Measurements from ENCODE around the gene C17orf50. TPM values are rescaled to one million over a fixed set of nuclear protein-coding genes. Genes with fewer than 3 reads are reported as not detected.

Gene C17orf50
- total RNA-seq, 1 experiment from 2014 or later = not detected

- no peak for DNase-seq
- Histone ChIP-seq H3K79me2 (ENCODE audit: low read depth) (no peaks in the 10 kb centered on the region), H3K27ac (no peak overlapping the region), H3K4me3 (no peak overlapping the region), H3K4me1 (replicated peaks; ENCODE audit: insufficient read depth) (peaks cover under 1% of the 10 kb centered on the region), H3K36me3 (ENCODE audit: low read depth) (no peaks in the 10 kb centered on the region), H3K27me3 (ENCODE audit: insufficient read depth, low read depth) (0 out of 2 replicates have a peak, but pooled peaks cover 6% of the 10 kb centered on the region), H3K4me2 (no peak overlapping the region), H3K9me3 (ENCODE audit: insufficient read depth, low read depth) (no peaks in the 10 kb centered on the region), H3K9me2 (ENCODE audit: insufficient read depth) (no peaks in the 10 kb centered on the region), H3F3A (ENCODE audit: insufficient read depth, low read depth) (no peaks in the 10 kb centered on the region), H4K20me1 (ENCODE audit: insufficient read depth) (no peaks in the 10 kb centered on the region; the same call in 1 of the 2 replicates), H2AFZ (no peak overlapping the region)
- CTCF ChIA-PET = interaction anchor here (0.6 kb wide), 1 partner anchor 176 kb away, joined by 4 read pairs; no protein-coding TSS in a partner anchor
- no peak for TF ChIP-seq EZH2 (IDR thresholded peaks at IDR 0.05; ENCODE audit: low read depth)
- TF ChIP-seq CTCF (conservative IDR thresholded peaks at IDR 0.05) = no peak
- BruUV-seq (replicated peaks) = no TSS peak
- intact Hi-C loops (cut with micrococcal nuclease; ENCODE audit: unreplicated experiment) = no loop called here
- POLR2A ChIA-PET (ENCODE audit: unreplicated experiment) = interaction anchor here (0.6 kb wide), 2 partner anchors 63 to 803 kb away, joined by 4 to 5 read pairs; no protein-coding TSS in a partner anchor
Observed at GRCh38 chr17:35731917-35732805, 28.5 kb upstream of the C17orf50 start.

GRCh38 chr17:35732806-35733136 lies 27.9 kb upstream of the C17orf50 start:
- H4K20me1 ChIP-seq (ENCODE audit: insufficient read depth) = no peaks in the 10 kb centered on the region; the same call in 1 of the 2 replicates
- H2AFZ ChIP-seq = no peak overlapping the region
- H3K9me2 ChIP-seq (ENCODE audit: insufficient read depth) = no peaks in the 10 kb centered on the region
- TF ChIP-seq EZH2 (IDR thresholded peaks at IDR 0.05; ENCODE audit: low read depth) = no peak
- TF ChIP-seq CTCF (conservative IDR thresholded peaks at IDR 0.05) = no peak
- POLR2A ChIA-PET (ENCODE audit: unreplicated experiment) = no interaction called here
- H3K4me3 ChIP-seq = no peak overlapping the region
- no peak overlapping the region for H3K4me2 ChIP-seq
- no peak overlapping the region for H3K27ac ChIP-seq
- H3K27me3 ChIP-seq (ENCODE audit: insufficient read depth, low read depth) = peaks cover 9% of the 10 kb centered on the region; the same call in 1 of the 2 replicates
- BruUV-seq (replicated peaks) = no TSS peak
- CTCF ChIA-PET = no interaction called here
- H3K79me2 ChIP-seq (ENCODE audit: low read depth) = no peaks in the 10 kb centered on the region
- H3K4me1 ChIP-seq (replicated peaks; ENCODE audit: insufficient read depth) = no peaks in the 10 kb centered on the region
- no peaks in the 10 kb centered on the region for H3K9me3 ChIP-seq (ENCODE audit: insufficient read depth, low read depth)
- no peaks in the 10 kb centered on the region for H3K36me3 ChIP-seq (ENCODE audit: low read depth)
- no peaks in the 10 kb centered on the region for H3F3A ChIP-seq (ENCODE audit: insufficient read depth, low read depth)
- no peak for DNase-seq
- intact Hi-C loops (cut with micrococcal nuclease; ENCODE audit: unreplicated experiment) = no loop called here

- POLR2A ChIA-PET (ENCODE audit: unreplicated experiment) = no interaction called here
- no peaks in the 10 kb centered on the region for H3K9me2 ChIP-seq (ENCODE audit: insufficient read depth)
- H4K20me1 ChIP-seq (ENCODE audit: insufficient read depth) = no peaks in the 10 kb centered on the region; the same call in 1 of the 2 replicates
- H3F3A ChIP-seq (ENCODE audit: insufficient read depth, low read depth) = no peaks in the 10 kb centered on the region
- H3K27ac ChIP-seq = no peak overlapping the region
- H3K9me3 ChIP-seq (ENCODE audit: insufficient read depth, low read depth) = no peaks in the 10 kb centered on the region
- no peaks in the 10 kb centered on the region for H3K36me3 ChIP-seq (ENCODE audit: low read depth)
- intact Hi-C loops (cut with micrococcal nuclease; ENCODE audit: unreplicated experiment) = no loop called here
- DNase-seq = no peak
- H3K27me3 ChIP-seq (ENCODE audit: insufficient read depth, low read depth) = peaks cover 15% of the 10 kb centered on the region
- H3K4me2 ChIP-seq = no peak overlapping the region
- BruUV-seq (replicated peaks) = no TSS peak
- no peaks in the 10 kb centered on the region for H3K4me1 ChIP-seq (replicated peaks; ENCODE audit: insufficient read depth)
- TF ChIP-seq CTCF (conservative IDR thresholded peaks at IDR 0.05) (no peak), EZH2 (IDR thresholded peaks at IDR 0.05; ENCODE audit: low read depth) (no peak)
- no peaks in the 10 kb centered on the region for H3K79me2 ChIP-seq (ENCODE audit: low read depth)
- CTCF ChIA-PET = no interaction called here
- H2AFZ ChIP-seq = no peak overlapping the region
- H3K4me3 ChIP-seq = no peak overlapping the region
Observed at GRCh38 chr17:35733366-35733765, 27.3 kb upstream of the C17orf50 start.
